Measurements from ENCODE around the gene STEAP1B.

GRCh38 chr7:22541789-22542188 lies 41.8 kb upstream of the STEAP1B start:
- TF ChIP-seq, protein P1, sequence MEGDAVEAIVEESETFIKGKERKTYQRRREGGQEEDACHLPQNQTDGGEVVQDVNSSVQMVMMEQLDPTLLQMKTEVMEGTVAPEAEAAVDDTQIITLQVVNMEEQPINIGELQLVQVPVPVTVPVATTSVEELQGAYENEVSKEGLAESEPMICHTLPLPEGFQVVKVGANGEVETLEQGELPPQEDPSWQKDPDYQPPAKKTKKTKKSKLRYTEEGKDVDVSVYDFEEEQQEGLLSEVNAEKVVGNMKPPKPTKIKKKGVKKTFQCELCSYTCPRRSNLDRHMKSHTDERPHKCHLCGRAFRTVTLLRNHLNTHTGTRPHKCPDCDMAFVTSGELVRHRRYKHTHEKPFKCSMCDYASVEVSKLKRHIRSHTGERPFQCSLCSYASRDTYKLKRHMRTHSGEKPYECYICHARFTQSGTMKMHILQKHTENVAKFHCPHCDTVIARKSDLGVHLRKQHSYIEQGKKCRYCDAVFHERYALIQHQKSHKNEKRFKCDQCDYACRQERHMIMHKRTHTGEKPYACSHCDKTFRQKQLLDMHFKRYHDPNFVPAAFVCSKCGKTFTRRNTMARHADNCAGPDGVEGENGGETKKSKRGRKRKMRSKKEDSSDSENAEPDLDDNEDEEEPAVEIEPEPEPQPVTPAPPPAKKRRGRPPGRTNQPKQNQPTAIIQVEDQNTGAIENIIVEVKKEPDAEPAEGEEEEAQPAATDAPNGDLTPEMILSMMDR (IDR thresholded peaks at IDR 0.05): no peak
- no peak for TF ChIP-seq POLR2A (IDR thresholded peaks at IDR 0.05)
